CD4-positive, alpha-beta T cell treated with Interleukin-2 at 100 ng/mL for 4 hours (primary cell): ENCODE measurements around the gene SERTAD4.
"Not testable (repeated sequence)": the region's sequence is repeated elsewhere in the genome, so short reads cannot be mapped to it uniquely, and the experiment has no call there.

Source experiments
- DNase-seq: peaks from one replicate; pipeline ENCODE4 v3.0.0-alpha.2; 2020; ENCODE audit warnings: low spot score

The SERTAD4 gene

GRCh38 chr1:210232511-210233215 lies at the start of gene SERTAD4:
Gene SERTAD4, plus strand, starts transcription at chr1:210232796. Its CDS starts 5,165 bp downstream, at chr1:210237961.
- no peak for DNase-seq

- DNase-seq = no peak
Measured at GRCh38 chr1:210185063-210185462, 47.5 kb upstream of the SERTAD4 start.

- DNase-seq = not testable (repeated sequence)
Measured at GRCh38 chr1:210187849-210188606, 44.6 kb upstream of the SERTAD4 start.

- DNase-seq = no peak
Measured at GRCh38 chr1:210189426-210189825, 43.2 kb upstream of the SERTAD4 start.

- DNase-seq = no peak
Measured at GRCh38 chr1:210195635-210196160, 36.9 kb upstream of the SERTAD4 start.

GRCh38 chr1:210196266-210196665 lies 36.3 kb upstream of the SERTAD4 start:
- not testable (repeated sequence) for DNase-seq

- DNase-seq = no peak
Measured at GRCh38 chr1:210198840-210199239, 33.8 kb upstream of the SERTAD4 start.

GRCh38 chr1:210200124-210200736 lies 32.4 kb upstream of the SERTAD4 start:
- DNase-seq = no peak

- DNase-seq = no peak
Measured at GRCh38 chr1:210201681-210202080, 30.9 kb upstream of the SERTAD4 start.

- no peak for DNase-seq
Measured at GRCh38 chr1:210207597-210208450, 24.8 kb upstream of the SERTAD4 start.

GRCh38 chr1:210213335-210213734 lies 19.3 kb upstream of the SERTAD4 start:
- no peak for DNase-seq

- DNase-seq = no peak
Measured at GRCh38 chr1:210214573-210215409, 17.8 kb upstream of the SERTAD4 start.

GRCh38 chr1:210217482-210217881 lies 15.1 kb upstream of the SERTAD4 start:
- no peak for DNase-seq

GRCh38 chr1:210218047-210218446 lies 14.5 kb upstream of the SERTAD4 start:
- no peak for DNase-seq

- DNase-seq = no peak
Measured at GRCh38 chr1:210222340-210223006, 10.1 kb upstream of the SERTAD4 start.

GRCh38 chr1:210223226-210223904 lies 9.2 kb upstream of the SERTAD4 start:
- DNase-seq = no peak

- no peak for DNase-seq
Measured at GRCh38 chr1:210228158-210228557, 4.4 kb upstream of the SERTAD4 start.

GRCh38 chr1:210230149-210230695 lies 2.4 kb upstream of the SERTAD4 start:
- no peak for DNase-seq

- no peak for DNase-seq
Measured at GRCh38 chr1:210231846-210232510, 618 bp upstream of the SERTAD4 start.
